ENCODE measurements around the gene ECSIT.

ECSIT gene

GRCh38 chr19:11505032-11505503, 23.9 kb downstream of the ECSIT start:
- peak; percentile 90 for DNase-seq (ENCODE audit: low read depth, low spot score)

DNA sequence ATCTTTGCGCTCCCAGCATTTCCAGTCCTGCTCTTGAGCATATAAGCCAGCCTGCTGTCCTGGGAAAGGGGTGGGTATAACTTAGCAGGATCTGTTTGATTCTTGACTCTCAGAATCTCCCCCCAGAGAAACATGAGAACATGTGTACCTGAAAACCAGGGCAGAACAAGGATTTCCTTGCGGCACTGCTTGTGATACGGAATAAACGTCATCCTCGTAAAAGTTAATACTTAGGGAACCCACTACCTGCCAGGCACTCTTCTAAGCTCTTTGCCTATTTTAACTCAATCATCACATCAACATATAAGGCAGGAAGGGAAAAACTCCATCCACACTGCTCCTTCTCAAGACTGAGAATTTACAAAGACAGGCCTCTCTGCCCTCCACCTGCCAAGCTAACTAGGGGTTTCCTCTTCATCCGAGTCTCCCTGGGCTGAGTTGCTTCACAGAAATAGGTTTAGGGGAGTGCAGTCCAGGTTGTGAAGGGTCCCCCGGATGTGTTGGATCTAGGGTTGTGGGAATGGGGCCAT, 24.4 kb downstream of the ECSIT start:
- no peak for DNase-seq (ENCODE audit: low read depth, low spot score)

- DNase-seq (ENCODE audit: low read depth, low spot score), result no peak
Measured at GRCh38 chr19:11499890-11500420, 29.0 kb downstream of the ECSIT start.

- DNase-seq (ENCODE audit: low read depth, low spot score), result no peak
Measured at GRCh38 chr19:11499220-11499726, 29.7 kb downstream of the ECSIT start.

DNA sequence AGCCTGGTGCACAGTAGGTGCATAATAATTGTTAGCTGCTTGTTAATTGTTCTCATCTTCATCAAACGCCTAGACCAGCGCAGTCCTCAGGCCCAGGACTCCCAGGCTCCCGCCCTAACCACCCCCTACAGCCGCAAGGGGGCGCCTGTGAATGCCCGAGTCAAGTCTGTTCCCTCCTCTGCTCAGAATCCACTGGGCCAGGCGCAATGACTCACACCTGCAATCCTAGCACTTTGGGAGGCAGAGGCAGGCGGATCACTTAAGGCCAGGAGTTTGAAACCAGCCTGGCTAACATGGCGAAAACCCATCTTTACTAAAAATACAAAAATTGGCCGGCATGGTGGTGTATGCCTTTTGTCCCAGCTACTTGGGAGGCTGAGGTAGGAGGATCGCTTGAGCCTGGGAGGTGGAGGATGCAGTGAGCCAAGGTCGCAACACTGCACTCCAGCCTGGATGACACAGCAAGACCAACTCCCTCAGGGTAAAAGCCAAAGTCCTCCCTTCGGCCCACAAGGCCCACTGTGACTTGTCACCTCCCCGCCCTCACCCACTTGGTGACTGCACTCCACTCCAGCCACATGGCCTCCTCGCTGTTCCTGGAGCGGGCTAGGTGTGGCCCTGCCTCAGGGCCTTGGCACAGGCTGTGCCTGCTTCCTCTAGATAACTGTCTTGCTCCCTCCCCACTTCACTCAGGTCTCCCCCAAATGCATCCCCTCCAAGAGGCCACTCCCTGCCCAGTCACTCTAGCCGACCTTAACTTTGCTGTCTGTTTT, 32.4 kb downstream of the ECSIT start:
- peak; percentile 40 for DNase-seq (ENCODE audit: low read depth, low spot score)

GRCh38 chr19:11495885-11496284, 33.0 kb downstream of the ECSIT start:
- DNase-seq (ENCODE audit: low read depth, low spot score), result no peak

- no peak for DNase-seq (ENCODE audit: low read depth, low spot score)
Measured at GRCh38 chr19:11495481-11495880, 33.5 kb downstream of the ECSIT start.

DNA sequence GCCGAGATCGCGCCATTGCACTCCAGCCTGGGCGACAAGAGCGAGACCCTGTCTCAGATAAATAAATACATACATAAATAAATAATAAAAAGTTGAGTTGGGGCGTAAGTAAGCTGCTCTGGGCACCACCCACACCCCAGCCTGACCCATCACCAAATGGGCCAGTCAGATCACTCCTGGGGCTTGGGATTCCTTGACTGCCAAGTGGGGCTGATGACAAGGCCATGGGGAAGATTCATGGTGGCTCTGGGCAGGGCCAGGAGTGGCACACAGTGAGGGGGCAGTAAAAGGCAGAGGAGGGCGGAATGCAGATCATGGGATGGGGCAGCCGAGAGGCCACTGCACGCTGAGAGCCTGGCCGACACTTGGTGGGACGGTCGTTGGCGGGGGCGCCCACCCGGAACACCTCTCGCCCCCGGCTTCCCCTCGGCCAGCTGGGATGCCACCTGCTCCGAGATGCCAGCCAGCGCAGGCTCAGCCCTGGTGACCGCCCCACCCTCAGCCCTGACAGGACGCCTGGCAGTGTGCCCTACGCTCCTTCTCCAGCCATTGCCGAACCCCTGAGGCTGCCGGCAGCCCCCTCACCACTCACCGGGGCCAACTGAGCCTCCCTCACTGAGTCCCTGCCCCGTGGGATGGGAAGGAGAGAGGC, 34.2 kb downstream of the ECSIT start:
- DNase-seq (ENCODE audit: low read depth, low spot score), result no peak

- DNase-seq (ENCODE audit: low read depth, low spot score), result no peak
Measured at GRCh38 chr19:11489378-11489777, 39.6 kb downstream of the ECSIT start.

- DNase-seq (ENCODE audit: low read depth, low spot score), result no peak
Measured at GRCh38 chr19:11486661-11487503, 42.1 kb downstream of the ECSIT start.

- DNase-seq (ENCODE audit: low read depth, low spot score), result no peak
Measured at GRCh38 chr19:11485245-11485837, 43.6 kb downstream of the ECSIT start.

DNA sequence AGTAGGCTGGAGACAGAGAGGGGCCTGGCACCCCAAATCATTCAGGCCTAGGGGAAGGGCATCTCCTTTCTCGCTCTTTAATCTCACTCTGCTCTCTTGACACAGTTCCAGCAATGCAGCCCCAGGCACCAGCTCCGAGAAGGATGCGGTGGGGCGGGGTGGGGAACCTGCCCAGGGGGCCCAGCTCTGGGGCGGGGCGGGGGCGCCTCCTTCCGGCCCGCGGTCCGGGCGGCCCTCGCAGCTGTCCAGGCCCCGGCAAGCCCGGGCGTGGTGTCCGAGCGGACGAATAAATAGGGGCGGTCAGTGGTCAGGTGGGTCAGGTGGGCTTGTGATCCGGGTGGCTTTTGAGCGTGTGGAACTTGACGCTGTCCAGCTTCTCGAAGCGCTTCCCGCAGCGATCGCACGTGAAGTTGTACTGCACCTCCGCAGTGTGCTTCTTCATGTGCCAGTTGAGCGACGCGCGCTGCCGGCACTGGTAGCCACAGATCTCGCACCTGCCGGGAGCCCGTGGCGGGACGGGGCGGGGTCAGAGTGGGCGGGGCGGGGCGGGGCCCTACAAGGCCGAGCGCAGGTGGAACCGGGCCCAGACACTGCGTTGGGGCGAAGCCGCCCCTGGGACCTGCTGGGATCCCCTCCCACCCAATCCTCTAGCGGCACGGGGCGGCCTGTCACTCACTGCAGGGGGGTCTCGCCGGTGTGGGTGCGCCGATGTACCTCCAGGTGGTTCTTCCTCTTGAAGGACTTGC, 45.4 kb downstream of the ECSIT start:
- no peak for DNase-seq (ENCODE audit: low read depth, low spot score)

- DNase-seq (ENCODE audit: low read depth, low spot score), result peak; percentile 66
Measured at GRCh38 chr19:11482384-11483050, 46.4 kb downstream of the ECSIT start.

GRCh38 chr19:11481534-11482383, 47.2 kb downstream of the ECSIT start:
- peak; percentile 49 for DNase-seq (ENCODE audit: low read depth, low spot score)

DNA sequence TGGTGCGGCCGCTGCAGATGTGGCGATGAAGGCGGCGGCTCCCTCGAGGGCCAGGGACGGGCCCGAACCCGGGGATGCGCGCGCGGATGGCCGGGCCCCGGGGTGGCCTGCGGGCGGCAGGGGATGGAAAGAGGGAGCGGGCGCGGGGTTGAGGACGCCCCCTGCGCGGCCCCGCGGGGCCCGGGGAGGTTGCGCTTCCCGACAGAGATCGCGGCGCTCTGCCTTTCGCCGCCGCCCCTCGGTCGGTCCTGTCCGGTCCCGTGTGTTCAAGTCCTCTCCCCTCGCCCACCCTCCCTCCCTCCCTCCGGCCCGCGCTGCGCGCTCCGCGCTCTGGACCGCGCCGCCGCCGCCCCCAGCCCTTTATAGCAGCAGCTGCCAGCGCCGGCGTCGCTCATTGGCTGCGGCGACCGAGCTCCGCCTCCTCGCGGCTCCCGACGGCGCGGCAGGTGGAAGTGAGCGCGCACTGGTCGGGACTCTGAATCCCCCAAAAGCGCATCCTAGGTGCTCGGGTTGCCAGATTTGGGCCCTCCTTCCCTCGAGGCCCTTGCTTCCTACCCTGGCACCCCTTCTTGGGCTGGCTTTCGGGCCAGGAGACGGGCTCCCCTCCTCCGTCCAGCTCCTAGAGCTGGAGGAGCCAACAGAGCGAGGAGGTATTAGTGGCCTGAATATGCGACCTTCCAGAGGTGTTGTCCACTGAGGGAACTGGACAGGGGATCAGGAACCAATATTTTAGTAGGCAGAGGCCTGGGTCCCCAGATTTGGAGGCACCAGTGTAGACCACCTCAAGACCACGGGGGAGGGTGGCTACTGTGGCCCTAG, 48.0 kb downstream of the ECSIT start, which contains the start of gene ELAVL3:
Gene ELAVL3 (minus strand): TSS at position 332 of the 819 bp plus-strand sequence. CDS start 438 bp downstream, outside the sequence.
- no peak for DNase-seq (ENCODE audit: low read depth, low spot score)

DNA sequence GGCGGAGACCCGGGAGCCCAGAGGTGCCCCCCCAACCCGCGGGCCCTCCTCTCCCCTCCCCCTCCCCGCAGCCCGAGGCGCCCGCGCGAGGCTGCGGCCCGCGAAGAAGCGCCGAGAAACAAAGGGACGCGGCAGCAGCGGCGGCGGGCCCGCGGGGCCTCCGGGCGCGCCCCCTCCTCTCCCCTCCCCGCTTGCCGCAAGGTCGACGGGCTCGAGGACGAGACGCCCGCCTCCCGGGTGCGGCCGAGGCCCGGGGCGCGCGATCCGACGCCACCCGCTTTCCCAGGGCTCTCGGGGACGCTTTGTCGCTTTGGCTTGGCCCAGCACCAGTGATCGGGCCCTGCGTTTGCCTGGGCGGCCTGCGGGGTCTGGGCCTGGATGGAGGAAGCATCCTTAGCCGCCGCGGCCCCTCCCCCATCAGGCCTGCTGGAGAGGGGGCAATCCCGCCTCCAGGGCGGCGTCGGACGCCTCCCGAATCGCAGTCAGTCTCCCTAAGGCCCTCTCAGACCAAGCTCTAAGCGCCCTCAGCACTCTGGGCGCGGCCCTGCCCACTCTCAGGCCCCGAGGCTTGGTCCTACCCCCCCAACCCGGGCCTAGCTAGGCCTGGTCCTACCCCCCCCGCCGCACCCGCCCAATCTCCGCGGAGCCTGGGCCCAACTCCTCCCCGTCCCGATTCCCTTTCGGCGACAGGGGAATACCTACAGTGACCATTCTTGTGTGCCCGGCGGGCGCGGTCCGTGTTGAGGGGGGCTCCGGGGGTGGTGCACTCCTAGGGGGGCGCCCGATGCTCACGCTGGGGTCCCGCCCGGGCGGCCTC, 48.8 kb downstream of the ECSIT start:
- no peak for DNase-seq (ENCODE audit: low read depth, low spot score)
